ENCODE results near the gene SYNGR4.

GRCh38 chr19:48342841-48343540, 21.2 kb upstream of the SYNGR4 start:
- TF ChIP-seq, protein P1, sequence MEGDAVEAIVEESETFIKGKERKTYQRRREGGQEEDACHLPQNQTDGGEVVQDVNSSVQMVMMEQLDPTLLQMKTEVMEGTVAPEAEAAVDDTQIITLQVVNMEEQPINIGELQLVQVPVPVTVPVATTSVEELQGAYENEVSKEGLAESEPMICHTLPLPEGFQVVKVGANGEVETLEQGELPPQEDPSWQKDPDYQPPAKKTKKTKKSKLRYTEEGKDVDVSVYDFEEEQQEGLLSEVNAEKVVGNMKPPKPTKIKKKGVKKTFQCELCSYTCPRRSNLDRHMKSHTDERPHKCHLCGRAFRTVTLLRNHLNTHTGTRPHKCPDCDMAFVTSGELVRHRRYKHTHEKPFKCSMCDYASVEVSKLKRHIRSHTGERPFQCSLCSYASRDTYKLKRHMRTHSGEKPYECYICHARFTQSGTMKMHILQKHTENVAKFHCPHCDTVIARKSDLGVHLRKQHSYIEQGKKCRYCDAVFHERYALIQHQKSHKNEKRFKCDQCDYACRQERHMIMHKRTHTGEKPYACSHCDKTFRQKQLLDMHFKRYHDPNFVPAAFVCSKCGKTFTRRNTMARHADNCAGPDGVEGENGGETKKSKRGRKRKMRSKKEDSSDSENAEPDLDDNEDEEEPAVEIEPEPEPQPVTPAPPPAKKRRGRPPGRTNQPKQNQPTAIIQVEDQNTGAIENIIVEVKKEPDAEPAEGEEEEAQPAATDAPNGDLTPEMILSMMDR (IDR thresholded peaks at IDR 0.05), result no peak
- TF ChIP-seq POLR2A (IDR thresholded peaks at IDR 0.05), result no peak
